Dermis blood vessel endothelial cell (primary cell): ENCODE data around the gene OSTN. TPM values are rescaled to one million over a fixed set of nuclear protein-coding genes. Genes with fewer than 3 reads are reported as not detected.
"Not testable (repeated sequence)": the region's sequence is repeated elsewhere in the genome, so short reads cannot be mapped to it uniquely, and the experiment has no call there.

Source experiments
- DNase-seq: peaks from one replicate; pipeline ENCODE4 v3.0.0; 2010
- total RNA-seq: library from RNA; depleted of rRNA; stranded (reverse); fragments of >200 nt; gene quantifications from 2 replicates; pipeline ENCODE4 v1.2.3, GENCODE V29; 2014

OSTN gene
- total RNA-seq, 1 donor from 2014 or later: not detected

GRCh38 chr3:191268737-191269136 lies 69.7 kb downstream of the OSTN start:
- no peak for DNase-seq

- DNase-seq: no peak
Measured at GRCh38 chr3:191269289-191270085, 70.4 kb downstream of the OSTN start.

GRCh38 chr3:191275244-191275643 lies 76.2 kb downstream of the OSTN start:
- DNase-seq: not testable (repeated sequence)

GRCh38 chr3:191275751-191276150 lies 76.7 kb downstream of the OSTN start:
- no peak for DNase-seq

GRCh38 chr3:191280111-191280510 lies 81.1 kb downstream of the OSTN start:
- DNase-seq: no peak

GRCh38 chr3:191280882-191281281 lies 81.8 kb downstream of the OSTN start:
- DNase-seq: no peak

- no peak for DNase-seq
Measured at GRCh38 chr3:191282251-191283185, 83.5 kb downstream of the OSTN start.

GRCh38 chr3:191283400-191283799 lies 84.4 kb downstream of the OSTN start:
- DNase-seq: no peak

GRCh38 chr3:191290311-191291025 lies 91.4 kb downstream of the OSTN start:
- peak; percentile 5 for DNase-seq

- no peak for DNase-seq
Measured at GRCh38 chr3:191292243-191293015, 93.4 kb downstream of the OSTN start.

GRCh38 chr3:191294291-191294690 lies 95.2 kb downstream of the OSTN start:
- no peak for DNase-seq

- no peak for DNase-seq
Measured at GRCh38 chr3:191296041-191296541, 97.0 kb downstream of the OSTN start.

- DNase-seq: no peak
Measured at GRCh38 chr3:191298846-191299245, 99.8 kb downstream of the OSTN start.

- DNase-seq: no peak
Measured at GRCh38 chr3:191300422-191300821, 101.4 kb downstream of the OSTN start.

GRCh38 chr3:191301017-191301416 lies 102.0 kb downstream of the OSTN start:
- no peak for DNase-seq

GRCh38 chr3:191301782-191302411 lies 102.9 kb downstream of the OSTN start:
- DNase-seq: no peak

GRCh38 chr3:191302451-191302850 lies 103.4 kb downstream of the OSTN start:
- DNase-seq: no peak

GRCh38 chr3:191303596-191303995 lies 104.6 kb downstream of the OSTN start:
- no peak for DNase-seq

GRCh38 chr3:191306428-191306827 lies 107.4 kb downstream of the OSTN start:
- no peak for DNase-seq

- no peak for DNase-seq
Measured at GRCh38 chr3:191307341-191307740, 108.3 kb downstream of the OSTN start.

- DNase-seq: no peak
Measured at GRCh38 chr3:191313296-191313695, 114.3 kb downstream of the OSTN start.
